Left ventricle myocardium inferior (tissue), 1 donor: ENCODE data around the gene AMIGO3. TPM values are rescaled to one million over a fixed set of nuclear protein-coding genes. Genes with fewer than 3 reads are reported as not detected.

Experiments
- DNase-seq: peaks from one replicate; pipeline ENCODE4 v3.0.0-alpha.2; 2020
- H3K27ac ChIP-seq: fragments of 200-600 bp; replicated peaks from 2 replicates; pipeline ENCODE4 v1.8.0; 2021
- H3K27me3 ChIP-seq: fragments of 200-600 bp; 2 replicates; pipeline ENCODE4 v1.8.0; 2021; ENCODE audit warnings: low read depth
- H3K36me3 ChIP-seq: fragments of 200-600 bp; 2 replicates; pipeline ENCODE4 v1.8.0; 2021
- H3K4me1 ChIP-seq: fragments of 200-600 bp; 2 replicates; pipeline ENCODE4 v1.8.0; 2021
- H3K4me3 ChIP-seq: fragments of 200-600 bp; 2 replicates; pipeline ENCODE4 v1.8.0; 2021; ENCODE audit warnings: mild to moderate bottlenecking, moderate library complexity
- H3K9me3 ChIP-seq: fragments of 200-600 bp; replicated peaks from 2 replicates; pipeline ENCODE4 v1.8.0; 2021
- intact Hi-C: fragments of 100-400 bp; cut with micrococcal nuclease; formaldehyde crosslinking; loops from one replicate; pipeline ENCODE4 v1.11.0; 2022
- total RNA-seq: library from RNA; stranded (reverse); fragmentation: NEBNext Ultra II Directional; extraction: Animal tissue kit (Norgen Biotek cat#: 25700); gene quantifications from one replicate; pipeline ENCODE4 v1.2.1, GENCODE V29; 2021
- TF ChIP-seq, protein P1 (sequence below): fragments of 200-600 bp; IDR thresholded peaks from 2 replicates; pipeline ENCODE4 v1.8.0; 2021; ENCODE audit warnings: antibody characterized with exemption, mild to moderate bottlenecking, borderline replicate concordance
- donor health status: DM: no; HTN: yes; CAD: no; lungs with severe emphysema.

The AMIGO3 gene
- total RNA-seq, 1 donor from 2014 or later: not detected

DNA sequence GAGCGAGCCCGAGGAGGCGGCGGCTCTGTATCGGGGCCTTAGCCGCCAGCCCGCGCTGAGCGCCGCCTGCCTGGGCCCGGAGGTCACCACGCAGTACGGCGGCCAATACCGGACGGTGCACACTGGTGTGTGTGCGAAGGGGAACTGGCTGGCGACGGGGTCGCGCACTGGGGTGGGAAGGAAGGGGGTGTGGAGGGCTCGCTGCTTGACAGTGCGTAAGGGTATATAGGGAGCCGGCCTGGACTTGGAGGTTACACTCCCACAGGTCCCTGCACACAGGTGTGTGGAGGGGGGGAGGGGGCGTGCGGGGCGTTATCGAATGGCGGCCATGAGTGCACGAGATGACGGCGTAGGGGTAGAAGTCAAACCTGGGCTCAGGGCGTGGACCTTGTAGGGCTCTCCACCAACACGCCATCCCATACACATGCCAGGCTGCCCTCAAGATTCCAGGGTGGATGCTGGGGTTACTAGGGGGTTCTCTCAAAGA is 44.9 kb downstream of the AMIGO3 start:
- H3K36me3 ChIP-seq: peaks cover 40% of the 10 kb centered on the region
- no peak for DNase-seq
- no peaks in the 10 kb centered on the region for H3K27me3 ChIP-seq
- H3K4me1 ChIP-seq: peaks cover 33% of the 10 kb centered on the region
- TF ChIP-seq, protein P1, sequence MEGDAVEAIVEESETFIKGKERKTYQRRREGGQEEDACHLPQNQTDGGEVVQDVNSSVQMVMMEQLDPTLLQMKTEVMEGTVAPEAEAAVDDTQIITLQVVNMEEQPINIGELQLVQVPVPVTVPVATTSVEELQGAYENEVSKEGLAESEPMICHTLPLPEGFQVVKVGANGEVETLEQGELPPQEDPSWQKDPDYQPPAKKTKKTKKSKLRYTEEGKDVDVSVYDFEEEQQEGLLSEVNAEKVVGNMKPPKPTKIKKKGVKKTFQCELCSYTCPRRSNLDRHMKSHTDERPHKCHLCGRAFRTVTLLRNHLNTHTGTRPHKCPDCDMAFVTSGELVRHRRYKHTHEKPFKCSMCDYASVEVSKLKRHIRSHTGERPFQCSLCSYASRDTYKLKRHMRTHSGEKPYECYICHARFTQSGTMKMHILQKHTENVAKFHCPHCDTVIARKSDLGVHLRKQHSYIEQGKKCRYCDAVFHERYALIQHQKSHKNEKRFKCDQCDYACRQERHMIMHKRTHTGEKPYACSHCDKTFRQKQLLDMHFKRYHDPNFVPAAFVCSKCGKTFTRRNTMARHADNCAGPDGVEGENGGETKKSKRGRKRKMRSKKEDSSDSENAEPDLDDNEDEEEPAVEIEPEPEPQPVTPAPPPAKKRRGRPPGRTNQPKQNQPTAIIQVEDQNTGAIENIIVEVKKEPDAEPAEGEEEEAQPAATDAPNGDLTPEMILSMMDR: peak; percentile 17
- H3K4me3 ChIP-seq: peak overlapping the region; percentile 88
- intact Hi-C loops: no loop called here
- no peaks in the 10 kb centered on the region for H3K9me3 ChIP-seq
- H3K27ac ChIP-seq: peak overlapping the region; percentile 97

DNA sequence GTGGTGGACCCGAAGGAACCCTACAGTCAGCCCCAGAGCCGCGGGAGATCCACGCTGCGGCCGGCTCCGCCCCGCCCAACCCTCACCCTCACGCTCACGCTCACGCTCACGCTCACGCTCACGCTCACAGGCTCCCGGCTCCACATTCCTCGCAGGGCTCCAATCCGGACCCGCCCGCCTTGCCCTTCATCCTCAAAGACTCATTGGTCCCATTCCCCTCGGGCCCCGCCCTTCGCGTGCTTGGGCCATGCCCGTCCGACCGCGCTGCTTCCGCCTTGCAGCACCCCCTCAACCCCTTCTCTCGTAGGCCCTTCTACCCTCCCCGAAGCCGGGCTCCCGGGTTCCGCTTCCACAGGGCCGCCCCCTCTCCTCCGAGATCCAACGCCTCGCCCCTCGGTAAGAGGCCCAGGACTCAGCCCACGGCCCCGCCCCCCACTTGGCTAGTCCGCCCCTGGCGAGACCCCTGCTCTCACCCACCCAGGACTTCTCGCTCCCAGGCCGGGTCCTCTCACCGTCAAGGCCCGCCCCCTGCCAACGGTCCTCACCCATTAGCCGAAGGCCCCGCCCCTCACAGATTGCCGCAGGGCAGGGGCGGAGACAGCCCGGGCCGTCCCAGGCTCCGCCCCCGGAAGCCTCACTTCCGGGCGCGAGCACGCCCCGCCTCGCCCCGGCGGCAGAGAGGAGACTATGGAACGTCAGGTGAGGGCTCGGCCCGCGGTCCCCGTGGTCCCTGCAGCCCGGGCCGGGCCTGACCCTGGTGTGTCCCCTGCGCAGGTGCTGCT is 45.6 kb downstream of the AMIGO3 start, which contains the start of gene APEH:
TSS of gene APEH (plus strand) at position 637 of the 782 bp plus-strand sequence. CDS start at position 688, 51 bp downstream.
- peaks cover 33% of the 10 kb centered on the region for H3K4me1 ChIP-seq
- H3K27me3 ChIP-seq: no peaks in the 10 kb centered on the region
- peak; percentile 96 for DNase-seq
- TF ChIP-seq, protein P1: no peak
- peak within 1 kb of the TSS; percentile 88 for H3K4me3 ChIP-seq
- peak within 1 kb of the TSS; percentile 97 for H3K27ac ChIP-seq
- H3K9me3 ChIP-seq: no peaks in the 10 kb centered on the region
- intact Hi-C loops: no loop called here
- peaks cover 34% of the 10 kb centered on the region for H3K36me3 ChIP-seq

DNA sequence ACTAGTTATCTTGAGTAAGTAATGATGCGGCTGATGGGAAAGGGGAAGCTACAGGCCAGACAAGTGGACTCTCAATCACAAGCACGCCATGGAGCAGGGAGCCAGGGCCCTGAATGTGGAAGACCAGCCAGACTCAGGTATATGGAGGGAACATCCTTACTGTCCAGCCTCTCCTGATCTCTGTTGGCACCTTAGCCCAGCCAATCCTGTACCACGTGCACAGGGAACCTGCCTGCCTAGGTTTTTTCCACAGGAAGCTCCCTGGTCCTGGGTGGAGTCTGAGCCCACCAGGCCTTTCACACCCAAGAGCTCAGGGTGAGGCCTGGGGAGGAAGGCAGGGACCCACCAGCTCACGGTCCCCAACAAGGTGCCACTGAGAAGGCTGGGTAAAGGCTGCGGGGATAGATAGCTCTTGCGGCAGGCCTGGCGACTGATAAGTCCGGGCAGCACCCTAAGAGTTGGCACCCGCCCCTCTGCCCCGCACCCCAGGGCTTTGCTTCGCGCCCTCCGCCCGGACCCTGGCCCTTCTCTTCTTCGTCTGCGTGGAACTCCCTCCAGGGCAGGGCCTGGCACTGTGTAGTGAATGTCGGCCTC is 46.3 kb downstream of the AMIGO3 start:
- peaks cover 33% of the 10 kb centered on the region for H3K4me1 ChIP-seq
- DNase-seq: no peak
- peaks cover 27% of the 10 kb centered on the region for H3K36me3 ChIP-seq
- TF ChIP-seq, protein P1: no peak
- H3K27me3 ChIP-seq: no peaks in the 10 kb centered on the region
- no peaks in the 10 kb centered on the region for H3K9me3 ChIP-seq
- peak overlapping the region; percentile 97 for H3K27ac ChIP-seq
- peak overlapping the region; percentile 88 for H3K4me3 ChIP-seq
- intact Hi-C loops: no loop called here

DNA sequence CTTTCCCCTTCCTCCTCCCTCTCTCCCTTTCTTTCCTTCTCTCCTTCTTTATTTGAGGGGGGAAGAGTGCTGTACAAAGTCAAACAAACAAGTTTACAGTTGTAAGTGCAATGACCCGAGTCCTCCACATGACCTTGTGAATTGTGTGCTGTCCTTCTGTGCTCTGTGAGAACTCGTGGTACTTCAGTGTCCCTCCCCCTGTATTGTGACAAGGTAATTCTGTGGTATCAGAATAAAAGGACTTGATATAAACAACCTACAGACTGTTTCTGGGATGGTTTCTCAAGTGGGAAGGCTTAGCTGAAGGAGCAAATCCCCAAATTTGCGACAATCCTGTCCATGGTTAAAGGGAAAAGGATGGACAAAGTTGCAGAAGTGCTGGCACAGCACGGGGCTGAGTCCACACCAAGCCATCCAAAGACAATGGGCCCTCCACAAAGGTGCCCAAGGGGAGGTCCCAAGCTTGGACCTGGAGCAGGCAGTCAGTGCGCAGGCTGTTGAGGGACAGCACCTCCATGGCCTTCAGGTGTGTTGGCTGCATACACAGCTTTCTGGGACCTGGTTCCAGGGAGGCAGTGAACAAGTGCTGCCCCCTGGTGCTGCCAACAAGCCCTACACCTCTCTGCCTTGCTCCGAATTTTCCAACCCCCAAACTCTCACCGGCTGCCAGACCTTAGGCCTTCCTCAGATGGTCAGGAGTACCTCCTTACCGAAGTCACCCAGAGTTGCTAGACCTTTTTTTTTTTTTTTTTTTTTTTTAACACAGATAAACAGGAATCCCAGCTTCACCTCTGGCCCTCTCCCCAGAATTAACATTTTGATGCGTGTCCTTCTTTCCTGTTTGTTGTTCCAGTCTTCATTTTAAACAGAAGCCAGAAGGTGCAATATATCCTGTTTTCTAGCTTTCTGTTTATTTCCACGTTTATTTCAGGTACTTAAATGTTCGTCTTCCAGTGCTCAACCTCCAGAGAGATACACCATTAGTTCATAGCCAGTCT is 47.9 kb downstream of the AMIGO3 start:
- Histone ChIP-seq H3K9me3 (no peaks in the 10 kb centered on the region), H3K27me3 (no peaks in the 10 kb centered on the region), H3K27ac (no peak overlapping the region), H3K36me3 (peaks cover 11% of the 10 kb centered on the region), H3K4me1 (peaks cover 33% of the 10 kb centered on the region), H3K4me3 (no peak overlapping the region)
- intact Hi-C loops: loop anchor here (2.0 kb wide), 1 partner anchor 133 kb away; no protein-coding TSS in a partner anchor
- TF ChIP-seq, protein P1: peak; percentile 83
- peak; percentile 52 for DNase-seq

DNA sequence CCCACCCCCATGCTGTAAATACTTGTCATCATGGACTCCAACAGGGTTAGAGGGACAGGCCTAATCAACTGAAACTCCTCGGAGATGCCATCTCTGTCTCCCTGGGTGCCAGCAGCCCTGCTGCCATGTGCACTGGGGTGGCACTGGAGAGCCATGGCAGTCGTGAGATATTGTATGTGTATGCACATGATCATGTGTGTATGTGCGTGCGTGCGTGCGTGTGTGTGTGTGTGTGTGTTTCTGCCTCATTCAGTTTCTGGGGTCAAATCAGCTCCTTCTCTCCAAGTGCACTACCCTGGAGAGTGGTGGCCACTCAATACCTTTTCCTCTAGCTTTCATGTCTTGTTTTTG is 48.6 kb downstream of the AMIGO3 start:
- no peaks in the 10 kb centered on the region for H3K27me3 ChIP-seq
- peaks cover 4% of the 10 kb centered on the region for H3K36me3 ChIP-seq
- TF ChIP-seq, protein P1: no peak
- DNase-seq: no peak
- no peak overlapping the region for H3K27ac ChIP-seq
- peaks cover 34% of the 10 kb centered on the region for H3K4me1 ChIP-seq
- intact Hi-C loops: loop anchor here (2.0 kb wide), 1 partner anchor 132 kb away; no protein-coding TSS in a partner anchor
- no peak overlapping the region for H3K4me3 ChIP-seq
- no peaks in the 10 kb centered on the region for H3K9me3 ChIP-seq
